HG02588 (cell line): ENCODE measurements around the gene CCL26.

Experiments
- ATAC-seq: cut with Tn5 transposase; IDR thresholded peaks from one replicate; pipeline ENCODE4 v1.9.1; 2021; ENCODE audit warnings: mild to moderate bottlenecking, moderate library complexity; ENCODE audit not compliant: unreplicated experiment

CCL26 gene, protein sequence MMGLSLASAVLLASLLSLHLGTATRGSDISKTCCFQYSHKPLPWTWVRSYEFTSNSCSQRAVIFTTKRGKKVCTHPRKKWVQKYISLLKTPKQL

DNA sequence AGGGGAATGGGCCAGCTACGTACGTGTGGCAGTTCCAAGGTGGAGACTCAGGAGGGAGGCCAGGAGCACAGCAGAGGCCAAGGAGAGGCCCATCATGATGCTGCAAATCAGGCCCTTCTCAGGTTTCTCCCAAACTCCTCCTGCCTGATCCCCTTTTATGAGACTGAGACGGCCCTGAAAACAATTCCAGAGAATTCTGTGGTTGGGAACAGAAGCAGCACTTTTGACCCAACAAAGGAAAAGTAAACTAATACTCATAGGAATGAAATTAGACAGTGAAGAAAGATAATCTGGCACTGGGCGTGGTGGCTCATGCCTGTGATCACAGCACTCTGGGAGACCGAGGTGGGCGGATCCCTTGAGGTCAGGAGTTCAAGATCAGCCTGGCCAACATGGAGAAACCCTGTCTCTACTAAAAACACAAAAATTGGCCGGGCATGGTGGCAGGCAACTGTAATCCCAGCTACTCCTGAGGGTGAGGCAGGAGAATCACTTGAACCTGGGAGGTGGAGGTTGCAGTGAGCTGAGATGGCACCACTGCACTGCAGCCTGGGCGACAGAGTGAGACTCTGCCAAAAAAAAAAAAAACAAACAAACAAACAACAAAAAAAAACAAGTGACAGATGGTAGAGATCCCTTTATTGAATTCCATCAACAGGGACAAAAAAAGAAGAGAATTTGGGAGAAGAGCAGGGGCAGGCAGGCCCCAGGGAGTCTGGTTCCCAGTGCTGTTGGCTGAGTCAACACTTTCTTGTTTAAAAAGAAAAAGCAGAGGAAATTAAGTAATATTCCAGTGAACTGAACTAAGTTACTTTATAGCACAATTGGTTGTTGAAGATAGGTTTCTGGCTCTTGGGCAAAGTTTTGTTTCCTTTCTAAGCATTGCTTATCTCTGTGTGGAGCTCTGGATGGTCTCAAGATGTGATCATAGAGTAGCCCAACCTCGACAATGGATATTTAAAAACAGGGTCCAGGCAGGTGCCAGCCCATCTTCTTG lies at the start of gene CCL26:
CCL26 (minus strand) TSS at position 131 of the 997 bp plus-strand sequence; CDS start at position 96, 35 bp downstream.
- ATAC-seq = no peak

DNA sequence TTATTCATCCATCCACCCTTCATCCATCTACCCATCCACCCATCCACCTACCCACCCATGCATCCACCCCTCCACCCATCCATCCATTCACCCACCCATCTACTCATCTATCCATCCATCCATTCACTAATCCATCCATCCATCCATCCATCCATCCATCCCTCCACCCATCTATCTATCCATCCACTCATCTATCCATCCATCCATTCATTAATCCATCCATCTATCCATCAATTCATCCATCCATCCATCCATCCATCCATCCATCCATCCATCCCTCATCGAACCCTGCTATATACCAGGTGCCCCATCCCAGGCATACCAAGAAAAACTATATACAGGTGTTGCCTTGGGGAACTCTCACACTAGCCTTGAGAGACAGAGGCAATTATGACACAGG lies 48.7 kb upstream of the CCL26 start:
- ATAC-seq = no peak

GRCh38 chr7:75819711-75820110 lies 47.7 kb upstream of the CCL26 start:
- ATAC-seq = no peak

DNA sequence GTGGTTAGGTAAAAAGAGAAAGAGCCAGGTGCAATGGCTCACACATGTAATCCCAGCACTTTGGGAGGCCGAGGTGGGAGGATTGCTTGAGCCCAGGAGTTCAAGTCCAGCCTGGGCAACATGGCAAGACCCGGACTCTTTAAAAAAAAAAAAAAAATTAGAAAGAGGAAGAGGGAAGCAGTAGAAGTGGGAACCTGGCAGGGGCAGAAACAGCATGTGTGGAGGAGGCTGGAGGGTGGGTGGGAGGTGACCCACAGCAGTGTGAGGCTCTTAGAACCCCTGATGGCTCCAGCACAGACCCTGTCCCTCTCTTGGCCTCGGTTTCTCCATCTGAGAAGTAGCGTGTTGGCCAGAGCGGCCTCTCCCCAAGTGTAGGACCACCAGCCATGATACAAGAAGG lies 46.5 kb upstream of the CCL26 start:
- ATAC-seq = no peak

DNA sequence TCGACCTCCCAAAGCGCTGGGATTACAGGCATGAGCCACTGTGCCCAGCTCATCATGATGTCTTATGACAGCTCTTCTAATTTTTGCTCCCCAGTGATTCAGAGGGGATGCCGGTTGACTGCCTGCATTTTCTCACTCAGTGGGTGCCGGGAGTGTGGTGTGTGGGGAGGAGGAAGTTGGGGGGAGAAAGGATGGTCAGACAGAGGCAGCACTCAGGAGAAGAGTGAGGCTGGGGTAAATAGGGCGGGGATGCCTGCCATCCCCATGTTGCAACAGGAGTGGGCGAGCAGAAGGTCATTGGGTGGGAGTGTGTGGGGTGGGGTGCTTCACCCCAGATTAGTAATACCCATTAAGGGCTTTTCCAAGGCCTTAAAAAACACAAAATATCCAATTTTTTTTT lies 45.1 kb upstream of the CCL26 start:
- no peak for ATAC-seq

DNA sequence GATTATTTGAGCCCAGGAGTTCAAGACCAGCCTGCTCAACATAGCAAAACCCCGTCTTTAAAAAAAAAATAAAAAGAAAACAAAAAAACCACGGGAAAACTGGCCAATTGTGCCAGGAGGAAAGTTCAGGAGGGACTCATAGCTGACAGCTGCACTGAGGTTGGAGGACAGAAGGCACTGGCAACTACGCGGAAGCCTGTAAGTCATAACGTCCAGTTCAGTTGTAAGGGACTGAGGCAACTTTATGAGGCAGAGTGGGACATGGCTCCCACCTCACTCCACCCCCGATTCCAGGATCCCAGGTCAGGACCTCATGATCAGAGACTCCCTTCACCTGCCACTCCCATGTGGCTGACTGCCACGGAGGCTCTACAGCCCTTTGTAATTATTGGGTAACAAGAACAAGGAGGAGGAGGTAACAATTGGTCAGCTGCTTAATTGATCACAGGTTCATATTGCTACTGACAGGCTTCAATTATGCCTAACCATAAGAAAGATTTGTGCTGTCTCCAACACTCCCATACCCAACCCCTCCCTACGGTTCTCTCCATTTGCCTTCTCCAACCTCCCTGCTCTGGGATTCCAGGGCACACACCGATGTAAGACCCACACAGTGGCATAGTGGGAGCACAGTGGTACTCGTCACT lies 43.5 kb upstream of the CCL26 start:
- no peak for ATAC-seq

DNA sequence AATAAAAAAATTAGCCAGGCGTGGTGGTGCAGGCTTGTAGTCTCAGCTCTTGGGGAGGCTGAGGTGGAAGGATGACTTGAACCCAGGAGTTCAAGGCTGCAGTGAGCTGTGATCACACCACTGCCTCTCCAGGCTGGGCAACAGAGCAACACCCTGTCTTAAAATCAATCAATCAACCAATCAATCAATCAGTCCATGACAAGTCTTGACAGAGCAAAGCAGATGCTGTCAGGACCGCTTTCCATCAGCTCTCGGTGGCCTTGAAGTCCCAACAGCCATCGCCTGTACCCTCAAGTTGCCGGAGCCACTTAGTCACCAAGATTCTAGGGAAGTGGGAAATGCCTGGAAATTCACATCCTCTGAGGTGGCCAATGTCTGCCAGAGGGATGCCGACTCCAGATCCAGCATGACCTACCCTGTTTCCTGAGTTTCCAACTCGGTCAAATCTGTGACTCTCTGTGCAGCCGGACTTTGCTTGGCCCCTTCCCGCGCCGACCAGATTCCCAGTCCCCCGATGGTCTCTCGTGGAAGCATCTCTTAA lies 42.5 kb upstream of the CCL26 start:
- no peak for ATAC-seq

- no peak for ATAC-seq
Measured at GRCh38 chr7:75813781-75814236, 41.8 kb upstream of the CCL26 start, which contains the start of gene CCL24. TSS of gene CCL24 (minus strand) at chr7:75813806. CDS start at chr7:75813715, 91 bp downstream.

- no peak for ATAC-seq
Measured at GRCh38 chr7:75813084-75813483, 41.1 kb upstream of the CCL26 start.

DNA sequence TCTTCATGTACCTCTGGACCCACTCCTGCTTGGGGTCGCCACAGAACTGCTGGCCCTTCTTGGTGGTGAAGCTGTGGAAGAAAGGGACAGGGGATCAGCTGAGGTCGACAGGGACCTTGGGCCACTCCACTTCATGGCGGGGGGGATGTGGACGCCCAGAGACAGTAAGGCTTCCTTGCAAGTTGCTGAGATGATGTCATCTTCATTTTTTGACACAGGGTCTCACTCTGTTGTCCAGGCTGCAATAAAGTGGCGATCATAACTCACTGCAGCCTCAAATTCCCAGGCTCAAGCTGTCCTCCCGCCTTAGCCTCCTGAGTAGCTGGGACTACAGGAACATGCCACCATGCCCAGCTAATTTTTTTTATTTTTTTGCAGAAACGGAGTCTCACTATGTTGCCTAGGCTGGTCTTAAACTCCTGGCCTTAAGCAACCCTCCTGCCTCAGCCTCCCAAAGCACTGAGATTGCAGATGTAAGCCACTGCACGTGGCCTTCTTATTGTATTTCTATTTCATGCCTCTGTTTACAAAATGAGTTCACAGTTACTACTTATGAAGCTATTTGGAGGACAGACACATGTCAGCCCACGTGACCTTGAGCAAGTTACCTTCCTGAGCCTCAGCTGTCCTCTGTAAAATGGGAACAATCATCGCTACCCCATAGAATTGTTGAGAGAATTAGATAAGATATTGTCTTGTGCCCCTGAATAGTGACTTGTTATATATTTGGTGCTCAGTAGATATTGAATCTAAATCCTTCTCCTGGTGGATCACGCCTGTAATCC lies 40.1 kb upstream of the CCL26 start:
- ATAC-seq = no peak

DNA sequence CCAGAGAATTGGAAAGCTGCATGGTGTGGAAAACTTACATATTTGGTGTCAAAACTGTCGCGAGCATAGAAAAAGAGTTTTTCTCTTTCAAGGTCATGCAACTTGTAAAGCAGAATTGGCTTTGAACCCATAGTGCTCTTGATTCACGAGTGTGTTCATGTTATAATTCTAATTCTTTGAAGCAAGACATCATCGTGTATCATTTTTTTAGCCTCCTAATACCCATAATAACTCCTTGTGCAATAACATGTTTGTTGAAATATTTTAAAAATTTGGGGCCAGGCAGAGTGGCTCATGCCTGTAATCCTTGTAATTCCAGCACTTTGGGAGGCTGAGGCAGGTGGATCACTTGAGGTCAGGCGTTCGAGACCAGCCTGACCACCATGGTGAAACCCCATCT lies 37.4 kb upstream of the CCL26 start:
- no peak for ATAC-seq

GRCh38 chr7:75808106-75808505 lies 36.1 kb upstream of the CCL26 start:
- ATAC-seq = no peak

DNA sequence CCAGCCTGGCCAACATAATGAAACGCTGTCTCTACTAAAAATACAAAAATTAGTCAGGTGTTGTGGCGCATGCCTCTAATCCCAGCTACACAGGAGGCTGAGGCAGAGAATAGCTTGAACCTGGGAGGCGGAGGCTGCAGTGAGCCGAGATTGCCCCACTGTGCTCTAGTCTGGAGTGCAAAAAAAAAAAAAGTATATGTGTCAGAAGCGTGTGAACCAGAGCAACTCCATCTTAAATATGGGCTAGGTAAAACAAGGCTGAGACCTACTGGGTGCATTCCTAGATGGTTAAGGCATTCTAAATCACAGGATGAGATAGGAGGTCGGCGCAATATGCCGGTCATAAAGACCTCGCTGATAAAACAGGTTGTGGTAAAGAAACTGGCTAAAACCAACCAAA lies 35.4 kb upstream of the CCL26 start:
- ATAC-seq = no peak

GRCh38 chr7:75806560-75807307 lies 34.7 kb upstream of the CCL26 start:
- no peak for ATAC-seq

DNA sequence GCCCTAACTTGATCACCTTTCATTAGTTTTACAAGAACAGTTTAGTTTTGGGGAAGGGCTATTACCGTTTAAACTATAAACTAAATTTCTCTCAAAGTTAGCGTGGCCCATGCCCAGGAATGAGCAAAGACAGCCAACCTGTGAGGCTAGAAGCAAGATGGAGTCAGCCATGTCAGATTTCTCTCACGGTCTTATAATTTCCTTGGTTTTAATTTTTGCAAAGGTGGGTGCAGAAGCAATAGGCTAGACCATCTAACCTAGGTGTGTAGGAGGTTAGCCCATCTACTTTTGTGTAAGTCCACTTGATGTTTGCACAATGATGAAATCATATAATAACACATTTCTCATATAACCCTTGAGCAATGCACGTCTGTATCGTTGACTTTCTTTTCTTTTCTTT lies 32.7 kb upstream of the CCL26 start:
- no peak for ATAC-seq

GRCh38 chr7:75804004-75804403 lies 32.0 kb upstream of the CCL26 start:
- ATAC-seq = no peak

- ATAC-seq = no peak
Measured at GRCh38 chr7:75802552-75802821, 30.5 kb upstream of the CCL26 start.

DNA sequence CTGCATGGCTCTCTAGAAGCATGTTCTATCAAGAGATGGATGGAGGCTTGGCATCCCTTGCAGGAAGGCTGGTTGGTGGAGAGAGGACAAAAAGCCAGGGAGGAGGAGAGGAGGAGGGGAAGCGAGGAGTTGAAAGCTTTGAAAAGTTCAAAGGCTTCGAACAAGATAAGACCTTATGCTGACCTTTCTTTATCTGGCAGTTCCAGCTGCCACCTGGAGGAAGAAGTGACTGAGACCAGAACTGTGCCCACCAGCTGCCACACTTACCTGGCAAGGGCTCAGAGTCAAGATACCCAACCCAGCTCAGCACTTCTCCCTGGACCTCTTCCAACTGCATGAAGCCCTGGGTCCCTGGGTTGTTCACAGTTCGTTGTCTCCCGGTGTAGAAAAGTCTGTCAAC lies 26.8 kb upstream of the CCL26 start:
- ATAC-seq = no peak

DNA sequence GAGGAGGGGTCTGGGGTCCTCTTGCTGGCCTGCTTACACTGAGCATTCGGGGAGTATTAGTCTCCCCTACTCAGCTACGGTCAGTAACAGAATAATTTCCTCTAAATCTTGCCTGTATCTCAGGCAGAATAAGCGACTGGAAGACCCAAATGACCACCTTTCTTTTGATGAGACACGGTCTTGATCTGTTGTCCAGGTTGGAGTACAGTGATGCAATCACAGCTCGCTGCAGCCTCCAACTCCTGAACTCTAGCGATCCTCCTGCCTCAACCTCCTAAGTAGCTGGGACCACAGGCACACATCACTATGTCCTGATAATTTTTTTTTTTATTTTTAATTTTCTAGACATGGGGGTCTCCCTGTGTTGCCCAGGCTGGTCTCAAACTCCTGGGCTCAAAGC lies 24.4 kb upstream of the CCL26 start:
- ATAC-seq = no peak

- no peak for ATAC-seq
Measured at GRCh38 chr7:75795831-75796285, 23.8 kb upstream of the CCL26 start.
